ENCODE measurements around the gene STEAP3. TPM values are rescaled to one million over a fixed set of nuclear protein-coding genes. Genes with fewer than 3 reads are reported as not detected.

Gene STEAP3
- total RNA-seq, 2 donors from 2014 or later, result 4.4 to 7.9 TPM

- Histone ChIP-seq H3K36me3 (ENCODE audit: control insufficient read depth, insufficient read depth, low read length) (no peaks in the 10 kb centered on the region), H3K27ac (ENCODE audit: low read depth, low read length) (no peak overlapping the region), H3K4me3 (ENCODE audit: low read length) (no peak overlapping the region), H3K9me3 (ENCODE audit: control insufficient read depth, low read length) (peaks cover 6% of the 10 kb centered on the region), H3K9ac (ENCODE audit: extremely low read depth, low read length, poor library complexity, severe bottlenecking) (no peak overlapping the region), H3K4me1 (ENCODE audit: control insufficient read depth, insufficient read depth, low read length) (peaks cover 5% of the 10 kb centered on the region), H3K27me3 (ENCODE audit: control insufficient read depth, insufficient read depth, low read length, poor library complexity, severe bottlenecking) (no peaks in the 10 kb centered on the region)
- TF ChIP-seq CTCF (conservative IDR thresholded peaks at IDR 0.05), result no peak
- Mint-ChIP-seq H3K27me3 (ENCODE audit: insufficient read depth) (no peaks in the 10 kb centered on the region), H3K4me3 (no peak overlapping the region), H3K9me3 (peaks cover 2% of the 10 kb centered on the region), H3K27ac (no peak overlapping the region), H3K36me3 (ENCODE audit: low read depth) (peaks cover 9% of the 10 kb centered on the region), H3K4me1 (peaks cover 10% of the 10 kb centered on the region)
- 96% methylated on average over 2 of the region's 2 CpGs; no CpG with 5 or more reads in 1 of the 2 experiments for WGBS, 2 experiments (ENCODE audit: insufficient coverage in 1 of 2, insufficient read length in 1 of 2)
- no peak for DNase-seq
Observed at GRCh38 chr2:119243621-119244020, 20.0 kb downstream of the STEAP3 start.

GRCh38 chr2:119245076-119245840, 21.6 kb downstream of the STEAP3 start:
- Mint-ChIP-seq H3K36me3 (ENCODE audit: low read depth) (peaks cover 9% of the 10 kb centered on the region), H3K9me3 (peaks cover 2% of the 10 kb centered on the region), H3K4me3 (no peak overlapping the region), H3K27me3 (ENCODE audit: insufficient read depth) (no peaks in the 10 kb centered on the region), H3K27ac (no peak overlapping the region), H3K4me1 (peaks cover 6% of the 10 kb centered on the region)
- Histone ChIP-seq H3K36me3 (ENCODE audit: control insufficient read depth, insufficient read depth, low read length) (no peaks in the 10 kb centered on the region), H3K4me1 (ENCODE audit: control insufficient read depth, insufficient read depth, low read length) (peaks cover 4% of the 10 kb centered on the region), H3K9me3 (ENCODE audit: control insufficient read depth, low read length) (peaks cover 6% of the 10 kb centered on the region), H3K27ac (ENCODE audit: low read depth, low read length) (no peak overlapping the region), H3K27me3 (ENCODE audit: control insufficient read depth, insufficient read depth, low read length, poor library complexity, severe bottlenecking) (no peaks in the 10 kb centered on the region), H3K4me3 (ENCODE audit: low read length) (no peak overlapping the region), H3K9ac (ENCODE audit: extremely low read depth, low read length, poor library complexity, severe bottlenecking) (no peak overlapping the region)
- TF ChIP-seq CTCF (conservative IDR thresholded peaks at IDR 0.05), result no peak
- DNase-seq, result no peak
- 91 to 99% methylated on average over 14 to 17 of the region's 17 CpGs for WGBS, 2 experiments (ENCODE audit: insufficient coverage in 1 of 2, insufficient read length in 1 of 2)

- no peaks in the 10 kb centered on the region for H3K27me3 Mint-ChIP-seq (ENCODE audit: insufficient read depth)
- WGBS, 2 experiments (ENCODE audit: insufficient coverage in 1 of 2, insufficient read length in 1 of 2), result 88 to 94% methylated on average over 3 of the region's 3 CpGs
Observed at GRCh38 chr2:119245841-119246230, 22.2 kb downstream of the STEAP3 start.

More at GRCh38 chr2:119245841-119246230, 22.2 kb downstream of the STEAP3 start:
- TF ChIP-seq CTCF (conservative IDR thresholded peaks at IDR 0.05), result no peak
- Histone ChIP-seq H3K27me3 (ENCODE audit: control insufficient read depth, insufficient read depth, low read length, poor library complexity, severe bottlenecking) (no peaks in the 10 kb centered on the region), H3K9ac (ENCODE audit: extremely low read depth, low read length, poor library complexity, severe bottlenecking) (no peak overlapping the region), H3K27ac (ENCODE audit: low read depth, low read length) (no peak overlapping the region), H3K9me3 (ENCODE audit: control insufficient read depth, low read length) (peaks cover 6% of the 10 kb centered on the region), H3K4me1 (ENCODE audit: control insufficient read depth, insufficient read depth, low read length) (no peaks in the 10 kb centered on the region), H3K36me3 (ENCODE audit: control insufficient read depth, insufficient read depth, low read length) (no peaks in the 10 kb centered on the region), H3K4me3 (ENCODE audit: low read length) (no peak overlapping the region)
- H3K36me3 Mint-ChIP-seq (ENCODE audit: low read depth), result peaks cover 9% of the 10 kb centered on the region
- H3K4me1 Mint-ChIP-seq, result peaks cover 2% of the 10 kb centered on the region
- H3K4me3 Mint-ChIP-seq, result no peak overlapping the region
- H3K9me3 Mint-ChIP-seq, result peaks cover 2% of the 10 kb centered on the region
- H3K27ac Mint-ChIP-seq, result no peak overlapping the region
- DNase-seq, result no peak
